Psoas muscle (tissue), 8 donors: ENCODE results near the gene SYTL2. TPM values are rescaled to one million over a fixed set of nuclear protein-coding genes. Genes with fewer than 3 reads are reported as not detected.

Experiments used
- ATAC-seq, 4 donors: fragments of 200-7000 bp; cut with Tn5 transposase; one replicate each; pipeline ENCODE4 v1.9.1; 2020; ENCODE audit warnings: moderate library complexity in 3 of 4, mild to moderate bottlenecking in 2 of 4
- DNase-seq, 2 donors: peaks; one replicate each; pipeline ENCODE4 v3.0.0-alpha.2; 2020
- H3K27ac ChIP-seq: fragments of 200-600 bp; one replicate; pipeline ENCODE4 v1.8.0; 2022
- H3K27me3 ChIP-seq, 3 donors: fragments of 200-600 bp in 1 of 3; one replicate each; pipeline versions ENCODE4 v1.6.1 to v1.8.0; 2013 to 2022; ENCODE audit warnings: low read length in 2 of 3, mild to moderate bottlenecking in 2 of 3, moderate library complexity in 1 of 3; ENCODE audit not compliant: insufficient read depth in 3 of 3
- H3K36me3 ChIP-seq, 2 donors: fragments of 200-600 bp in 1 of 2; one replicate each; pipeline versions ENCODE4 v1.6.1 to v1.8.0; 2013 to 2022; ENCODE audit warnings: low read depth in 1 of 2, mild to moderate bottlenecking in 1 of 2, moderate library complexity in 1 of 2; ENCODE audit not compliant: insufficient read depth in 1 of 2
- H3K4me1 ChIP-seq: fragments of 200-600 bp; one replicate; pipeline ENCODE4 v1.8.0; 2022
- H3K4me3 ChIP-seq: fragments of 200-600 bp; one replicate; pipeline ENCODE4 v1.8.0; 2022; ENCODE audit warnings: mild to moderate bottlenecking
- H3K9me3 ChIP-seq: fragments of 200-600 bp; one replicate; pipeline ENCODE4 v1.8.0; 2022
- WGBS, 3 donors: extraction: QIAGEN DNeasy Blood & Tissue Kit; methylation state at CpG; one replicate each; pipeline versions ENCODE4 v1.1.6 to v1.1.7; 2013; 5-methylcytosine and 5-hydroxymethylcytosine counted together
- intact Hi-C, 2 donors: fragments of 100-400 bp; cut with DNase I; formaldehyde crosslinking; loops; one replicate each; pipeline versions ENCODE4 v1.11.0 to v1.14.2; 2022
- polyA plus RNA-seq, 3 donors: library from polyadenylated mRNA; stranded (reverse); fragments of 200-250 nt; gene quantifications; one replicate each; pipeline ENCODE4 v1.2.3, GENCODE V29; 2013
- total RNA-seq, 4 donors: library from RNA; stranded (reverse); fragmentation: NEBNext Ultra II Directional in 2 of 4; extraction: Animal tissue kit (Norgen Biotek cat#: 25700) in 2 of 4; gene quantifications; one replicate each; pipeline versions ENCODE4 v1.2.1 to v1.2.4, GENCODE V29; 2021 to 2023
- TF ChIP-seq, protein P1 (sequence below): fragments of 200-600 bp; IDR thresholded peaks from one replicate; pipeline ENCODE4 v1.8.0; 2022; ENCODE audit warnings: antibody characterized with exemption
- donor health status: healthy with polysubstance abuse.
- donor health status: DM: no; HTN: no; CAD: no; lungs with moderate emphysema.
- donor health status: Bipolar disorder and iron deficiency.
- donor health status: healthy.
- donor health status: DM: yes; HTN: yes; CAD: no.
- donor health status: DM: no; HTN: no; CAD: no.
- donor health status: DM: no; HTN: no; CAD: no.
- donor health status: DM: yes; HTN: yes; CAD: no.

Gene SYTL2
- total and polyA plus RNA-seq, 7 donors, result 1.7 to 5.6 (median 4.7) TPM

GRCh38 chr11:85801527-85801926 lies 9.4 kb downstream of the SYTL2 start:
- no peak overlapping the region for H3K27ac ChIP-seq
- TF ChIP-seq, protein P1, sequence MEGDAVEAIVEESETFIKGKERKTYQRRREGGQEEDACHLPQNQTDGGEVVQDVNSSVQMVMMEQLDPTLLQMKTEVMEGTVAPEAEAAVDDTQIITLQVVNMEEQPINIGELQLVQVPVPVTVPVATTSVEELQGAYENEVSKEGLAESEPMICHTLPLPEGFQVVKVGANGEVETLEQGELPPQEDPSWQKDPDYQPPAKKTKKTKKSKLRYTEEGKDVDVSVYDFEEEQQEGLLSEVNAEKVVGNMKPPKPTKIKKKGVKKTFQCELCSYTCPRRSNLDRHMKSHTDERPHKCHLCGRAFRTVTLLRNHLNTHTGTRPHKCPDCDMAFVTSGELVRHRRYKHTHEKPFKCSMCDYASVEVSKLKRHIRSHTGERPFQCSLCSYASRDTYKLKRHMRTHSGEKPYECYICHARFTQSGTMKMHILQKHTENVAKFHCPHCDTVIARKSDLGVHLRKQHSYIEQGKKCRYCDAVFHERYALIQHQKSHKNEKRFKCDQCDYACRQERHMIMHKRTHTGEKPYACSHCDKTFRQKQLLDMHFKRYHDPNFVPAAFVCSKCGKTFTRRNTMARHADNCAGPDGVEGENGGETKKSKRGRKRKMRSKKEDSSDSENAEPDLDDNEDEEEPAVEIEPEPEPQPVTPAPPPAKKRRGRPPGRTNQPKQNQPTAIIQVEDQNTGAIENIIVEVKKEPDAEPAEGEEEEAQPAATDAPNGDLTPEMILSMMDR, result no peak
- no peaks in the 10 kb centered on the region for H3K27me3 ChIP-seq
- DNase-seq, result no peak
- no peaks in the 10 kb centered on the region for H3K4me1 ChIP-seq
- H3K4me3 ChIP-seq, result no peak overlapping the region
- no peaks in the 10 kb centered on the region for H3K9me3 ChIP-seq
- WGBS, 3 donors, result 96 to 99% (median 97%) methylated on average over 7 of the region's 7 CpGs
- no peaks in the 10 kb centered on the region for H3K36me3 ChIP-seq
- ATAC-seq, result no peak
- intact Hi-C loops, result no loop called here

GRCh38 chr11:85800595-85801342 lies 10.2 kb downstream of the SYTL2 start:
- intact Hi-C loops, result no loop called here
- Histone ChIP-seq H3K4me3 (no peak overlapping the region), H3K27ac (no peak overlapping the region), H3K9me3 (no peaks in the 10 kb centered on the region), H3K27me3 (no peaks in the 10 kb centered on the region), H3K4me1 (no peaks in the 10 kb centered on the region), H3K36me3 (no peaks in the 10 kb centered on the region)
- TF ChIP-seq, protein P1, result no peak
- ATAC-seq (no peak), DNase-seq (no peak)
- WGBS, 3 donors, result 56 to 62% (median 57%) methylated on average over 4 of the region's 4 CpGs

GRCh38 chr11:85799142-85799541 lies 11.8 kb downstream of the SYTL2 start:
- H3K9me3 ChIP-seq, result no peaks in the 10 kb centered on the region
- no peak overlapping the region for H3K27ac ChIP-seq
- H3K36me3 ChIP-seq, result no peaks in the 10 kb centered on the region
- H3K27me3 ChIP-seq, result no peaks in the 10 kb centered on the region
- DNase-seq (no peak), ATAC-seq (no peak)
- TF ChIP-seq, protein P1, result no peak
- no peak overlapping the region for H3K4me3 ChIP-seq
- 87 to 96% (median 88%) methylated on average over 2 of the region's 2 CpGs for WGBS, 3 donors
- intact Hi-C loops, result no loop called here
- H3K4me1 ChIP-seq, result no peaks in the 10 kb centered on the region

DNA sequence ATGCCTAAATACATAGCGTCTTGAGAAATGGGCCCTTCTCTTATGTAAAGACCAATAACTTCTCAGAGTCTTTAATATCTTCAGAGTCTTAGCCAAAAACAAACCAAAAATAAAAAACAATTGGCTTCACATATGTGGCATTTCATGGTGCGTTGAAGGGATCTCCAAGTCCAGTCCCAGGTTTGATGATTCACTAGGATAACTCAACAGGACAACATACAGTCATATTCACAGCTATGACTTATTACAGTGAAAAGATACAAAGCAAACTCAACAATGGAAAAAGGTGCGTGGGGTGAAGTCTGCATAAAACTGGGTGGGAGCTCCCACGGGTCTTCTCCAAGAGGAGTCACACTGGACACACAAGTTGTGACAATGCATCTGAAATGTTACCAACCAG lies 12.6 kb downstream of the SYTL2 start:
- WGBS, 3 donors, result 75 to 88% (median 78%) methylated on average over 4 of the region's 4 CpGs
- intact Hi-C loops, result no loop called here
- Histone ChIP-seq H3K9me3 (no peaks in the 10 kb centered on the region), H3K4me1 (no peaks in the 10 kb centered on the region), H3K4me3 (no peak overlapping the region), H3K27ac (no peak overlapping the region), H3K27me3 (no peaks in the 10 kb centered on the region), H3K36me3 (no peaks in the 10 kb centered on the region)
- DNase-seq (no peak), ATAC-seq (no peak)
- TF ChIP-seq, protein P1, result no peak
